ENCODE data around the gene FOXL2NB.

The FOXL2NB gene

GRCh38 chr3:138964923-138965322 is 17.9 kb downstream of the FOXL2NB start:
- TF ChIP-seq CTCF (IDR thresholded peaks at IDR 0.05; ENCODE audit: low read depth, low read length) = no peak
- no peak overlapping the region for H3K4me3 ChIP-seq (ENCODE audit: low read depth, low read length)

- TF ChIP-seq CTCF (IDR thresholded peaks at IDR 0.05; ENCODE audit: low read depth, low read length) = no peak
- no peak overlapping the region for H3K4me3 ChIP-seq (ENCODE audit: low read depth, low read length)
Measured at GRCh38 chr3:138971766-138972320, 24.8 kb downstream of the FOXL2NB start.

- H3K4me3 ChIP-seq (ENCODE audit: low read depth, low read length) = no peak overlapping the region
- TF ChIP-seq CTCF (IDR thresholded peaks at IDR 0.05; ENCODE audit: low read depth, low read length) = no peak
Measured at GRCh38 chr3:138972941-138973340, 25.9 kb downstream of the FOXL2NB start.

GRCh38 chr3:138974462-138974861 is 27.4 kb downstream of the FOXL2NB start:
- no peak for TF ChIP-seq CTCF (IDR thresholded peaks at IDR 0.05; ENCODE audit: low read depth, low read length)
- H3K4me3 ChIP-seq (ENCODE audit: low read depth, low read length) = no peak overlapping the region

- no peak for TF ChIP-seq CTCF (IDR thresholded peaks at IDR 0.05; ENCODE audit: low read depth, low read length)
- H3K4me3 ChIP-seq (ENCODE audit: low read depth, low read length) = no peak overlapping the region
Measured at GRCh38 chr3:138975351-138975750, 28.3 kb downstream of the FOXL2NB start.

GRCh38 chr3:138976047-138976446 is 29.0 kb downstream of the FOXL2NB start:
- no peak for TF ChIP-seq CTCF (IDR thresholded peaks at IDR 0.05; ENCODE audit: low read depth, low read length)
- no peak overlapping the region for H3K4me3 ChIP-seq (ENCODE audit: low read depth, low read length)

GRCh38 chr3:138984816-138985215 is 37.8 kb downstream of the FOXL2NB start:
- no peak for TF ChIP-seq CTCF (IDR thresholded peaks at IDR 0.05; ENCODE audit: low read depth, low read length)
- H3K4me3 ChIP-seq (ENCODE audit: low read depth, low read length) = no peak overlapping the region
